AG10803 (cell line): ENCODE data around the gene CD99.
A peak's percentile ranks its signal among the peaks of the same experiment; 100 is the strongest.

Source experiments
- DNase-seq: peaks from one replicate; pipeline ENCODE4 v3.0.0; 2010; ENCODE audit warnings: low read depth
- H3K4me3 ChIP-seq: 2 replicates; pipeline ENCODE4 v1.5.1; 2011; ENCODE audit warnings: mild to moderate bottlenecking, low read length, control low read depth
- CTCF ChIP-seq: conservative IDR thresholded peaks from 2 replicates; pipeline ENCODE4 v1.5.1; 2011; ENCODE audit warnings: mild to moderate bottlenecking, low read length, control low read depth, inconsistent platforms

CD99 gene

DNA sequence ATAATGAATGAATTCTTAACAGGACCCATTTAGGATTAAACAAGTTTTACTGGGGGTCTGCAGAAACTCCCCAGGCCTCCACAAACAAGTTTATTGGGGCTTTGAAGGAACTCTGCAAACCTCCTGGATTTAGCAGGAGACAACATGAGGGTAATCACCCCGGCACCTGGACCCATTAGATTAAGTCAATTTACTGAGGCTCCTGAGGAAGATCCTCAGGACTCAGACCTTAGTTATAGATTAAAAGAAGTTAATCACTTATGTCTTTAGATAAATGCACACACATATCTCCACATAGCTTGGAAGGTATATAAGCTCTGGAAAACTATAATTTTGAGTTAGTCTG is 90.1 kb downstream of the CD99 start:
- no peak for DNase-seq
- TF ChIP-seq CTCF: no peak
- no peak overlapping the region for H3K4me3 ChIP-seq

GRCh38 chrX:2781698-2782097 is 90.6 kb downstream of the CD99 start:
- no peak for TF ChIP-seq CTCF
- no peak for DNase-seq
- no peak overlapping the region for H3K4me3 ChIP-seq

DNA sequence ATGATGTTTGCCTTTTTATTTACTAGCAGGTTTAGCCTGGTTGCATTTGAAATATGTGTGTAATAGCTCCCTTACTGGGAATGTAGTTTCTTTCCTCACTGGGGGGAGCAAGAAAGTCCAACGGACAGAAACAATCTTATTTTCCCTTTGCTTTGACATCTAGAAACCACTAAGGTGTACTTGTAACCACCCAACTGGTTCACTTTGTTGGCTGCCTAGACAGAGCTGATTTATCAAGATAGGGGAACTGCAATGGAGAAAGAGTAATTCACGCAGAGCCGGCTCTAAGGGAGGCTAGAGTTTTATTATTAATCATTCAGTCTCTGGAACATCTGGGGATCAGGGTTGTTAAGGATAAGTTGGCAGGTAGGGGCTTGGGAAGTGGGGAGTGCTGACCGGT is 91.1 kb downstream of the CD99 start:
- TF ChIP-seq CTCF: no peak
- DNase-seq: no peak
- H3K4me3 ChIP-seq: no peak overlapping the region

DNA sequence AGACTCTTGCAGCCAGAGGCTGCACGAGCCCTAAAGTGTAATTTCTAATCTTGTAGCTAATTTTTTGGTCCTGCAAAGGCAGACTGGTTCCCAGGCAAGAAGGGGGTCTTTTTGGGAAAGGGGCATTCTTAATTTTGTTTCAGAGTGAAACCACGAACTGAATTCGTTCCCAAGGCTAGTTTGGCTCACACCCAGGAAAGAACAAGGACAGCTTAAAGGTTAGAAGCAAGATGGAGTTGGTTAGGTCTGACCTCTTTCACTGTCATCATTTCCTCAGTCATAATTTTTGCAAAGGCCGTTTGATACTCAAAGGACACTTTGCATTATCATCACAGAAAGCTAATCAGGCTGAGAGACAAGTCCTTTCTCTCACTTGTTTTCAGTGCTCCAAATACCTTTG is 91.7 kb downstream of the CD99 start:
- TF ChIP-seq CTCF: no peak
- H3K4me3 ChIP-seq: no peak overlapping the region
- DNase-seq: no peak

DNA sequence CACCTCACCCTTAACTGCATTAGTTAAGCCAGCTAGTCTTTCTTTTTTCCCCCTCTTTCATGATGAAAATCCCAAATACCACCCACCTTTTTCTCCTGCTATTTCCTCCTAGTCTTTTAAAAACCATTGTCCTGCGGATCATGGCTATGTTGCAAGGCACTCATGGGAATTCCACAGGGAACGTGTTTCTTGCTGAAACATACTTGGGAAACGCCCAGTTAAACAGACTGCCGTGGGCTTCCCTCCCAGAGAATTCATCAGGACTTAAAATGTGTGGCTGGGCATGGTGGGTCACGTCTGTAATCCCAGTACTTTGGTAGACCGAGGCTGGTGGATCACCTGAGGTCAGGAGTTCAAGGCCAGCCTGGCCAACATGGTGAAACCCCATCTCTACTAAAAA is 92.9 kb downstream of the CD99 start:
- no peak for TF ChIP-seq CTCF
- peak; percentile 21 for DNase-seq
- no peak overlapping the region for H3K4me3 ChIP-seq

GRCh38 chrX:2785538-2785937 is 94.4 kb downstream of the CD99 start:
- H3K4me3 ChIP-seq: no peak overlapping the region
- TF ChIP-seq CTCF: no peak
- DNase-seq: no peak

DNA sequence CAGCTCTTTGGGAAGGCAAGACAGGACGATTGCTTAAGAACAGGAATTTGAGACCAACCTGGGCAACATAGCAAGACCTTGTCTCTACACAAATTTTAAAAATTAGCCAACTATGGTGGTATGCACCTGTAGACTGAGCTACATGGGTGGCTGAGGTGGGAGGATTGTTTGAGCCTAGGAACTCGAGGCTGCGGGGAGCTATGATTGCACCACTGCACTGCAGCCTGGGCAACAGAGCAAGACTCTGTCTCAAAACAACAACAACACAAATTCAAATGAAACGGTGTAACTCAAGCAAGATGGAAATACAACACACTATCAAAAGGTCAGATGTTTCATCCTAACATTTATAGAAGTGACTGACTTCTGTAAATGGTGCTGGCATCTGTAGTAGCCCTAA is 97.9 kb downstream of the CD99 start:
- TF ChIP-seq CTCF: no peak
- no peak overlapping the region for H3K4me3 ChIP-seq
- DNase-seq: no peak
